Muscle layer of duodenum (tissue), 2 donors: ENCODE results near the gene NFIX.

Experiments used
- H3K27ac ChIP-seq: one replicate; pipeline ENCODE4 v1.7.0; 2013; ENCODE audit warnings: mild to moderate bottlenecking, low read length
- H3K27me3 ChIP-seq: one replicate; pipeline ENCODE4 v1.7.0; 2013; ENCODE audit warnings: low read depth, mild to moderate bottlenecking, control low read depth, low read length
- H3K36me3 ChIP-seq, 2 donors: one replicate each; pipeline ENCODE4 v1.7.0; 2013; ENCODE audit warnings: low read length in 2 of 2, control low read depth in 1 of 2, mild to moderate bottlenecking in 1 of 2; ENCODE audit not compliant: insufficient read depth in 2 of 2, control insufficient read depth in 1 of 2
- H3K4me1 ChIP-seq, 2 donors: one replicate each; pipeline ENCODE4 v1.7.0; 2013; ENCODE audit warnings: low read length in 2 of 2, mild to moderate bottlenecking in 2 of 2, control low read depth in 1 of 2, moderate library complexity in 1 of 2; ENCODE audit not compliant: insufficient read depth in 2 of 2, control insufficient read depth in 1 of 2
- H3K4me3 ChIP-seq, 2 donors: one replicate each; pipeline ENCODE4 v1.7.0; 2013; ENCODE audit warnings: low read length in 2 of 2, low read depth in 1 of 2, mild to moderate bottlenecking in 1 of 2
- H3K9me3 ChIP-seq, 2 donors: one replicate each; pipeline ENCODE4 v1.7.0; 2013; ENCODE audit warnings: low read length in 2 of 2, control low read depth in 1 of 2, mild to moderate bottlenecking in 1 of 2; ENCODE audit not compliant: control insufficient read depth in 1 of 2
- donor health status: healthy.

The NFIX gene

GRCh38 chr19:13122980-13123957 lies 128.0 kb downstream of the NFIX start:
- H3K27me3 ChIP-seq = no peaks in the 10 kb centered on the region
- no peak overlapping the region for H3K27ac ChIP-seq
- H3K4me1 ChIP-seq = peaks cover 9 to 19% of the 10 kb centered on the region in 2 donors
- no peak overlapping the region for H3K4me3 ChIP-seq
- H3K36me3 ChIP-seq = peaks cover 0 to 6% of the 10 kb centered on the region in 2 donors
- H3K9me3 ChIP-seq = no peaks in the 10 kb centered on the region

- Histone ChIP-seq H3K27me3 (no peaks in the 10 kb centered on the region), H3K4me1 (no peaks in the 10 kb centered on the region), H3K9me3 (no peaks in the 10 kb centered on the region), H3K36me3 (peaks cover 0 to 6% of the 10 kb centered on the region in 2 donors), H3K27ac (no peak overlapping the region), H3K4me3 (no peak overlapping the region)
These were observed 131.8 kb downstream of the NFIX start for GRCh38 chr19:13127051-13127450.

GRCh38 chr19:13127811-13128575 lies 132.7 kb downstream of the NFIX start:
- Histone ChIP-seq H3K4me3 (no peak overlapping the region), H3K9me3 (no peaks in the 10 kb centered on the region), H3K4me1 (no peaks in the 10 kb centered on the region), H3K27me3 (no peaks in the 10 kb centered on the region), H3K36me3 (peaks cover 0 to 6% of the 10 kb centered on the region in 2 donors), H3K27ac (no peak overlapping the region)

GRCh38 chr19:13128583-13128982 lies 133.3 kb downstream of the NFIX start:
- Histone ChIP-seq H3K4me1 (no peaks in the 10 kb centered on the region), H3K27ac (no peak overlapping the region)

GRCh38 chr19:13129384-13129783 lies 134.1 kb downstream of the NFIX start:
- Histone ChIP-seq H3K4me3 (no peak overlapping the region), H3K4me1 (no peaks in the 10 kb centered on the region), H3K9me3 (no peaks in the 10 kb centered on the region), H3K27me3 (no peaks in the 10 kb centered on the region), H3K36me3 (peaks cover 0 to 6% of the 10 kb centered on the region in 2 donors), H3K27ac (no peak overlapping the region)

More at GRCh38 chr19:13128583-13128982, 133.3 kb downstream of the NFIX start:
- Histone ChIP-seq H3K9me3 (no peaks in the 10 kb centered on the region), H3K4me3 (no peak overlapping the region), H3K36me3 (peaks cover 0 to 6% of the 10 kb centered on the region in 2 donors), H3K27me3 (no peaks in the 10 kb centered on the region)

- Histone ChIP-seq H3K36me3 (peaks cover 0 to 16% of the 10 kb centered on the region in 2 donors), H3K9me3 (no peaks in the 10 kb centered on the region), H3K27ac (no peak overlapping the region), H3K4me1 (no peaks in the 10 kb centered on the region), H3K4me3 (no peak overlapping the region), H3K27me3 (no peaks in the 10 kb centered on the region)
These were observed 135.7 kb downstream of the NFIX start for GRCh38 chr19:13130886-13131490.

GRCh38 chr19:13132471-13133180 lies 137.4 kb downstream of the NFIX start:
- no peaks in the 10 kb centered on the region for H3K27me3 ChIP-seq
- H3K4me3 ChIP-seq = no peak overlapping the region
- peaks cover 0 to 26% of the 10 kb centered on the region in 2 donors for H3K36me3 ChIP-seq
- H3K27ac ChIP-seq = no peak overlapping the region
- no peaks in the 10 kb centered on the region for H3K9me3 ChIP-seq
- H3K4me1 ChIP-seq = no peaks in the 10 kb centered on the region

- Histone ChIP-seq H3K27ac (no peak overlapping the region), H3K4me1 (no peaks in the 10 kb centered on the region), H3K36me3 (peaks cover 0 to 34% of the 10 kb centered on the region in 2 donors), H3K9me3 (no peaks in the 10 kb centered on the region), H3K4me3 (no peak overlapping the region), H3K27me3 (no peaks in the 10 kb centered on the region)
These were observed 138.1 kb downstream of the NFIX start for GRCh38 chr19:13133241-13133870.

GRCh38 chr19:13134626-13135025 lies 139.4 kb downstream of the NFIX start:
- Histone ChIP-seq H3K4me1 (no peaks in the 10 kb centered on the region), H3K36me3 (peaks cover 0 to 39% of the 10 kb centered on the region in 2 donors), H3K27ac (no peak overlapping the region), H3K4me3 (no peak overlapping the region), H3K27me3 (no peaks in the 10 kb centered on the region), H3K9me3 (no peaks in the 10 kb centered on the region)
